ENCODE results near the gene UBASH3B.

GRCh38 chr11:122663764-122664163 lies 8.2 kb downstream of the UBASH3B start:
- TF ChIP-seq POLR2AphosphoS5 (IDR thresholded peaks at IDR 0.05): no peak
- no peak for TF ChIP-seq CTCF (IDR thresholded peaks at IDR 0.05)
